ENCODE data around the gene ARHGDIG. TPM values are rescaled to one million over a fixed set of nuclear protein-coding genes. Genes with fewer than 3 reads are reported as not detected.

ARHGDIG gene
- total RNA-seq, 1 donor from 2014 or later, result 2.5 TPM

GRCh38 chr16:268141-269053 lies 12.0 kb upstream of the ARHGDIG start:
- TF ChIP-seq, protein P1, sequence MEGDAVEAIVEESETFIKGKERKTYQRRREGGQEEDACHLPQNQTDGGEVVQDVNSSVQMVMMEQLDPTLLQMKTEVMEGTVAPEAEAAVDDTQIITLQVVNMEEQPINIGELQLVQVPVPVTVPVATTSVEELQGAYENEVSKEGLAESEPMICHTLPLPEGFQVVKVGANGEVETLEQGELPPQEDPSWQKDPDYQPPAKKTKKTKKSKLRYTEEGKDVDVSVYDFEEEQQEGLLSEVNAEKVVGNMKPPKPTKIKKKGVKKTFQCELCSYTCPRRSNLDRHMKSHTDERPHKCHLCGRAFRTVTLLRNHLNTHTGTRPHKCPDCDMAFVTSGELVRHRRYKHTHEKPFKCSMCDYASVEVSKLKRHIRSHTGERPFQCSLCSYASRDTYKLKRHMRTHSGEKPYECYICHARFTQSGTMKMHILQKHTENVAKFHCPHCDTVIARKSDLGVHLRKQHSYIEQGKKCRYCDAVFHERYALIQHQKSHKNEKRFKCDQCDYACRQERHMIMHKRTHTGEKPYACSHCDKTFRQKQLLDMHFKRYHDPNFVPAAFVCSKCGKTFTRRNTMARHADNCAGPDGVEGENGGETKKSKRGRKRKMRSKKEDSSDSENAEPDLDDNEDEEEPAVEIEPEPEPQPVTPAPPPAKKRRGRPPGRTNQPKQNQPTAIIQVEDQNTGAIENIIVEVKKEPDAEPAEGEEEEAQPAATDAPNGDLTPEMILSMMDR (conservative IDR thresholded peaks at IDR 0.05), result no peak
- H3K27me3 Mint-ChIP-seq, result peaks cover 5% of the 10 kb centered on the region
- no peak overlapping the region for H3K27ac Mint-ChIP-seq
- H3K36me3 Mint-ChIP-seq, result no peaks in the 10 kb centered on the region
- DNase-seq (ENCODE audit: extremely low spot score, unreplicated experiment), result no peak
- no peaks in the 10 kb centered on the region for H3K9me3 Mint-ChIP-seq
- no peak overlapping the region for H3K4me3 Mint-ChIP-seq
- no peaks in the 10 kb centered on the region for H3K4me1 Mint-ChIP-seq (ENCODE audit: unreplicated experiment)

DNA sequence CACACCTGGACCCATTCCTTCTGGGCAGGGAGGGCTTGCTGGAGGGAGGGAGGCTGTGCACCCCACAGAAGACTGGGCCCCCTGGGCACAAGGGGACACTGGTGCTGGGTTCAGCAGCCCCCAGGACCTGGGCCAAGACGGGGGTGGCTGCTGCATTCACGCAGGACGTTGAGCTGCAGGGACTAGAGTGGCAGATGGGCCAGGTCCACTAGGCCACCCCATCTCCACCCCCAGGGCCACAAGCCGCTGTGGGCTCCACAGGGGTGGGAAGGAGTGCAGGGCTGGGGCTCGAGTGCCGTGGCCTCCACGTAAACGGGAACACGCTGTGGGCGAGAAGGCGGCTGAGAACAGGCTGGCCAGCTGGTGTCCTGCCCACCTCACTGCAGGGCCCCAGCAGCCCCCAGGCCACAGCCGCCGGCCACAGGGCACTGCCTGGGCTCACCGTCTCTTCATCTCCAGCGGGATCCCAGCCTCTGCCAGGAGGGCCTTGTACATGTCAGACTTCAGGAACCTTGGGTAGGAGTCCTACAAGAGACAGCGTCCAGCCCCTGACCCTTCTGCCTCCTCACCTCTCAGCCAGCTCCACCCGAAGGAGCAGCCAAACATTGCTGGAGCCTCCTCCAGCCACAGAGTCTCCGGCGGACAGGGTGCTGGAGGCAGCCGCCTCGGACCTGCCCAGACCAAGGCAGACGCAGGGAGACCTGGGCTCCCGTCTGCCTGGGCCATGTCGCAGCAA lies 11.2 kb upstream of the ARHGDIG start:
- TF ChIP-seq, protein P1 (conservative IDR thresholded peaks at IDR 0.05), result no peak
- H3K27me3 Mint-ChIP-seq, result peaks cover 7% of the 10 kb centered on the region

DNA sequence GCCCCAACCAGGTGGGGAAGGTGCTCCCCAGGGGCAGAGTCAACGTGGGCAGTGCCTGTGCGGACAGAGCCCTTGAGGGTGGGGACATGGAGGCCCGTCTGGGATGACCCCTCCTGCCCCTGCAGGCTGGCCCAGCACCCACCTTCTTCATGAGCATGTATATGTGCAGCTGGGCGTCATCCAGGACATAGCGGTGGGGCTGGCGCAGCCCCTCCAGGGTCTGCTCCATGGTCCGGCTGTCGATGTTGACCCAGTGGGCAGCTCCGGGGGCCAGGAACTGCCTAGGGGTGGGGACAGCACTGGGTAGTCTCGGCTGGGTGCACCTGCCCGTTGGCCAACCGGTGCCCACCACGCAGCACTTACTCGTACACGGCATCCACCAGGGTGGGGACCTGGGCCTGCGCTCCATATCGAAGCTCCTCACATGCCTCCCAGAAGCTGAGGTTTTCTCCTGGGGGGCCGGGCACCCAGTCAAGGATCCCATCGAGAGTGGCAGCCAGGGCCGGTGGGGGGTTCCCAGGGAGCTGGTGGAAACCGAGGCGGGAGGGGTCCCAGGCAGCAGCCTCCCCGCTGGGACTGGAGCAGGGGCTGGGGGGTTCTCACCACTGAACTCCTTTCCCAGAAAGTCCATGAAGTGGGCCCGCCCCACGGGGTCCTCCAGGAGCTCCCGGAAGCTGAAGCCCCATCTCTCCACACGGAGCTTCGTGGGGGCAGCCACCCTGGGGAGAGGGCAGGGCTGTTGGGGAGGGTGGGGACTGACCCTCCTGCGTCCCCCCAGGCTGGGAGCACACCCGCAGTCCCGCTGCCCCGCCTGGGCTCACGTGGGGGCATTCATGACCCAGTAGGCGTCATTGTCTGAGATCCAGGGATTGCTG lies 9.8 kb upstream of the ARHGDIG start:
- no peaks in the 10 kb centered on the region for H3K9me3 Mint-ChIP-seq
- TF ChIP-seq, protein P1 (conservative IDR thresholded peaks at IDR 0.05), result no peak
- no peak overlapping the region for H3K27ac Mint-ChIP-seq
- peaks cover 13% of the 10 kb centered on the region for H3K27me3 Mint-ChIP-seq
- no peak overlapping the region for H3K4me3 Mint-ChIP-seq
- no peaks in the 10 kb centered on the region for H3K4me1 Mint-ChIP-seq (ENCODE audit: unreplicated experiment)
- DNase-seq (ENCODE audit: extremely low spot score, unreplicated experiment), result no peak
- no peaks in the 10 kb centered on the region for H3K36me3 Mint-ChIP-seq

More for the DNA sequence above, 11.2 kb upstream of the ARHGDIG start:
- no peak for DNase-seq (ENCODE audit: extremely low spot score, unreplicated experiment)
- H3K9me3 Mint-ChIP-seq, result no peaks in the 10 kb centered on the region
- no peaks in the 10 kb centered on the region for H3K36me3 Mint-ChIP-seq
- H3K4me1 Mint-ChIP-seq (ENCODE audit: unreplicated experiment), result no peaks in the 10 kb centered on the region
- H3K4me3 Mint-ChIP-seq, result no peak overlapping the region
- H3K27ac Mint-ChIP-seq, result no peak overlapping the region

- Mint-ChIP-seq H3K27ac (no peak overlapping the region), H3K4me3 (no peak overlapping the region)
- TF ChIP-seq, protein P1 (conservative IDR thresholded peaks at IDR 0.05), result no peak
Measured at GRCh38 chr16:272633-273546, 7.5 kb upstream of the ARHGDIG start.

More at GRCh38 chr16:272633-273546, 7.5 kb upstream of the ARHGDIG start:
- no peak for DNase-seq (ENCODE audit: extremely low spot score, unreplicated experiment)
- peaks cover 27% of the 10 kb centered on the region for H3K27me3 Mint-ChIP-seq
- no peaks in the 10 kb centered on the region for H3K9me3 Mint-ChIP-seq
- no peaks in the 10 kb centered on the region for H3K36me3 Mint-ChIP-seq
- no peaks in the 10 kb centered on the region for H3K4me1 Mint-ChIP-seq (ENCODE audit: unreplicated experiment)
